H9 (cell line): Measurements from ENCODE around the gene TBC1D5. TPM values are rescaled to one million over a fixed set of nuclear protein-coding genes. Genes with fewer than 3 reads are reported as not detected.

Source experiments
- DNase-seq: peaks from one replicate; pipeline ENCODE4 v3.0.0-alpha.2; 2017
- H2AFZ ChIP-seq: one replicate; pipeline ENCODE4 v1.6.1; 2013; ENCODE audit warnings: mild to moderate bottlenecking, low read length, control low read depth, moderate library complexity
- H2AK5ac ChIP-seq: 2 replicates; pipeline ENCODE4 v1.6.1; 2013; ENCODE audit warnings: low read length, control low read depth, mixed read lengths; ENCODE audit not compliant: insufficient read length
- H2BK120ac ChIP-seq: one replicate; pipeline ENCODE4 v1.6.1; 2013; ENCODE audit warnings: low read depth, mild to moderate bottlenecking, low read length, control low read depth, inconsistent platforms; ENCODE audit not compliant: poor library complexity, severe bottlenecking
- H2BK12ac ChIP-seq: 2 replicates; pipeline ENCODE4 v1.6.1; 2013; ENCODE audit warnings: low read length, control low read depth, mixed read lengths, low read depth; ENCODE audit not compliant: insufficient read length
- H2BK15ac ChIP-seq: 2 replicates; pipeline ENCODE4 v1.6.1; 2013; ENCODE audit warnings: low read depth, low read length, control low read depth
- H2BK20ac ChIP-seq: one replicate; pipeline ENCODE4 v1.6.1; 2013; ENCODE audit warnings: low read depth, mild to moderate bottlenecking, low read length, control low read depth, inconsistent platforms; ENCODE audit not compliant: poor library complexity, severe bottlenecking
- H2BK5ac ChIP-seq: 2 replicates; pipeline ENCODE4 v1.6.1; 2013; ENCODE audit warnings: low read length, control low read depth, mixed read lengths; ENCODE audit not compliant: insufficient read length
- H3K14ac ChIP-seq: 2 replicates; pipeline ENCODE4 v1.6.1; 2013; ENCODE audit warnings: low read length, control low read depth; ENCODE audit not compliant: insufficient read depth
- H3K18ac ChIP-seq: 2 replicates; pipeline ENCODE4 v1.6.1; 2013; ENCODE audit warnings: low read depth, mild to moderate bottlenecking, mixed read lengths, low read length, control low read depth; ENCODE audit not compliant: insufficient read length
- H3K23ac ChIP-seq: 2 replicates; pipeline ENCODE4 v1.6.1; 2013; ENCODE audit warnings: low read length, control low read depth, mixed read lengths, low read depth; ENCODE audit not compliant: insufficient read length
- H3K23me2 ChIP-seq: 2 replicates; pipeline ENCODE4 v1.6.1; 2013; ENCODE audit warnings: low read depth, mild to moderate bottlenecking, mixed read lengths, low read length, control low read depth; ENCODE audit not compliant: insufficient read length, poor library complexity, severe bottlenecking
- H3K27ac ChIP-seq: 2 replicates; pipeline ENCODE4 v1.5.1; 2013; ENCODE audit warnings: low read length, control low read depth, mixed read lengths, low read depth; ENCODE audit not compliant: insufficient read length
- H3K27me3 ChIP-seq: 2 replicates; pipeline ENCODE4 v1.6.1; 2013; ENCODE audit warnings: low read length, control low read depth, inconsistent platforms; ENCODE audit not compliant: insufficient read depth
- H3K4ac ChIP-seq: 2 replicates; pipeline ENCODE4 v1.6.1; 2013; ENCODE audit warnings: low read depth, mild to moderate bottlenecking, control low read depth, inconsistent platforms, low read length, moderate library complexity
- H3K4me1 ChIP-seq: 2 replicates; pipeline ENCODE4 v1.6.1; 2013; ENCODE audit warnings: low read length, control low read depth, inconsistent platforms; ENCODE audit not compliant: insufficient read depth
- H3K4me2 ChIP-seq: 2 replicates; pipeline ENCODE4 v1.6.1; 2013; ENCODE audit warnings: low read length, control low read depth, mixed read lengths; ENCODE audit not compliant: insufficient read length, insufficient read depth
- H3K56ac ChIP-seq: 2 replicates; pipeline ENCODE4 v1.6.1; 2013; ENCODE audit warnings: low read depth, mild to moderate bottlenecking, mixed read lengths, low read length, control low read depth; ENCODE audit not compliant: insufficient read length
- H3K79me1 ChIP-seq: 2 replicates; pipeline ENCODE4 v1.6.1; 2013; ENCODE audit warnings: low read depth, mild to moderate bottlenecking, moderate library complexity, low read length, control low read depth, inconsistent platforms; ENCODE audit not compliant: insufficient read depth, poor library complexity, severe bottlenecking
- H3K79me2 ChIP-seq: 2 replicates; pipeline ENCODE4 v1.6.1; 2013; ENCODE audit warnings: low read length, control low read depth, inconsistent platforms; ENCODE audit not compliant: insufficient read depth
- H3K9ac ChIP-seq: 2 replicates; pipeline ENCODE4 v1.6.1; 2013; ENCODE audit warnings: low read length, control low read depth, mixed read lengths; ENCODE audit not compliant: insufficient read length; ENCODE audit errors: extremely low read depth
- H3K9me3 ChIP-seq: one replicate; pipeline ENCODE4 v1.6.1; 2013; ENCODE audit warnings: low read depth, low read length, inconsistent platforms; ENCODE audit not compliant: control insufficient read depth
- H3T11ph ChIP-seq: one replicate; pipeline ENCODE4 v1.6.1; 2013; ENCODE audit warnings: mild to moderate bottlenecking, low read length, control low read depth, inconsistent platforms
- H4K20me1 ChIP-seq: one replicate; pipeline ENCODE4 v1.6.1; 2013; ENCODE audit not compliant: control insufficient read depth, insufficient read length, insufficient read depth
- H4K5ac ChIP-seq: 2 replicates; pipeline ENCODE4 v1.6.1; 2013; ENCODE audit warnings: low read depth, mild to moderate bottlenecking, mixed read lengths, low read length, control low read depth; ENCODE audit not compliant: insufficient read length
- H4K8ac ChIP-seq: replicated peaks from 2 replicates; pipeline ENCODE4 v1.6.1; 2013; ENCODE audit warnings: low read length, control low read depth, mixed read lengths, low read depth; ENCODE audit not compliant: insufficient read length
- H4K91ac ChIP-seq: 2 replicates; pipeline ENCODE4 v1.6.1; 2013; ENCODE audit warnings: low read depth, mild to moderate bottlenecking, moderate library complexity, mixed read lengths, low read length, control low read depth; ENCODE audit not compliant: insufficient read length
- H3K27ac Mint-ChIP-seq, 3 experiments: 2 replicates in 2 of 3; 3 replicates in 1 of 3; pipeline ENCODE4 v1.8.0; 2020 to 2021; ENCODE audit warnings: mixed read lengths in 3 of 3, mild to moderate bottlenecking in 1 of 3, moderate library complexity in 1 of 3
- H3K27me3 Mint-ChIP-seq: 2 replicates; pipeline ENCODE4 v1.8.0; 2021; ENCODE audit warnings: low read depth, mild to moderate bottlenecking, moderate library complexity, mixed read lengths
- H3K36me3 Mint-ChIP-seq, 3 experiments: 2 replicates in 2 of 3; 3 replicates in 1 of 3; pipeline ENCODE4 v1.8.0; 2020 to 2021; ENCODE audit warnings: low read depth in 3 of 3, mixed read lengths in 3 of 3; ENCODE audit not compliant: insufficient read depth in 1 of 3
- H3K4me1 Mint-ChIP-seq, 2 experiments: 2 replicates each; pipeline ENCODE4 v1.8.0; 2020; ENCODE audit warnings: mixed read lengths in 2 of 2
- H3K4me3 Mint-ChIP-seq, 2 experiments: 2 replicates in 1 of 2; 3 replicates in 1 of 2; pipeline ENCODE4 v1.8.0; 2020 to 2021; ENCODE audit warnings: mild to moderate bottlenecking in 2 of 2, mixed read lengths in 2 of 2, moderate library complexity in 1 of 2
- H3K9me3 Mint-ChIP-seq, 2 experiments: 2 replicates in 1 of 2; 3 replicates in 1 of 2; pipeline ENCODE4 v1.8.0; 2020; ENCODE audit warnings: mild to moderate bottlenecking in 2 of 2, mixed read lengths in 2 of 2, moderate library complexity in 1 of 2
- CTCF ChIP-seq: fragments of 200-600 bp; sonication (generic); conservative IDR thresholded peaks from 3 replicates; pipeline ENCODE4 v1.8.0; 2021; ENCODE audit warnings: antibody characterized with exemption, mild to moderate bottlenecking
- WGBS: extraction: QIAGEN DNeasy Blood & Tissue Kit; methylation state at CpG from one replicate; pipeline ENCODE4 v1.1.7; 2013; ENCODE audit warnings: missing lambda C conversion rate, low lambda C conversion rate, mixed read lengths; ENCODE audit not compliant: insufficient read length; ENCODE audit errors: extremely low coverage; 5-methylcytosine and 5-hydroxymethylcytosine counted together
- total RNA-seq: library from RNA; stranded (reverse); gene quantifications from 2 replicates; pipeline ENCODE4 v1.2.1, GENCODE V29; 2021

Gene TBC1D5
- total RNA-seq, 1 experiment from 2014 or later: 25.0 TPM

- Mint-ChIP-seq H3K4me3 (no peak overlapping the region), H3K36me3 (no peaks in the 10 kb centered on the region), H3K27me3 (no peaks in the 10 kb centered on the region), H3K4me1 (no peaks in the 10 kb centered on the region), H3K27ac (no peak overlapping the region), H3K9me3 (no peaks in the 10 kb centered on the region)
- H3K9ac ChIP-seq: no peak overlapping the region
- no peak for DNase-seq
- no peak overlapping the region for H2BK12ac ChIP-seq
- H3K9me3 ChIP-seq: no peaks in the 10 kb centered on the region
- no peaks in the 10 kb centered on the region for H3K4me1 ChIP-seq
- H3K23me2 ChIP-seq: no peaks in the 10 kb centered on the region
- H4K20me1 ChIP-seq: no peaks in the 10 kb centered on the region
- H3K79me2 ChIP-seq: no peaks in the 10 kb centered on the region
- no peak overlapping the region for H3K4me2 ChIP-seq
- no peak overlapping the region for H2BK20ac ChIP-seq
- no peak overlapping the region for H2BK15ac ChIP-seq
- H2AFZ ChIP-seq: no peak overlapping the region
- H4K8ac ChIP-seq: no peak overlapping the region
- H4K5ac ChIP-seq: no peak overlapping the region
- TF ChIP-seq CTCF: no peak
- no peak overlapping the region for H3K27ac ChIP-seq
- no peaks in the 10 kb centered on the region for H3K27me3 ChIP-seq
- WGBS: no CpG with 5 or more reads among the region's 4 CpGs
- H2BK120ac ChIP-seq: no peak overlapping the region
- H3K23ac ChIP-seq: no peak overlapping the region
- H3K18ac ChIP-seq: no peak overlapping the region
- H3K14ac ChIP-seq: no peak overlapping the region
- no peaks in the 10 kb centered on the region for H3K79me1 ChIP-seq
- no peak overlapping the region for H3T11ph ChIP-seq
- H3K4ac ChIP-seq: no peak overlapping the region
- H2BK5ac ChIP-seq: no peak overlapping the region
- H3K56ac ChIP-seq: no peak overlapping the region
- no peak overlapping the region for H4K91ac ChIP-seq
- H2AK5ac ChIP-seq: no peak overlapping the region
Observed at GRCh38 chr3:17300441-17300840, 442.0 kb downstream of the TBC1D5 start.
